NOMO-1 (cell line): ENCODE results near the gene MYO18B.

Source experiments
- DNase-seq, 2 experiments: peaks; one replicate each; lab custom pipeline; 2025; ENCODE audit not compliant: unreplicated experiment in 2 of 2; lab: John Stamatoyannopoulos, UW

The MYO18B gene

DNA sequence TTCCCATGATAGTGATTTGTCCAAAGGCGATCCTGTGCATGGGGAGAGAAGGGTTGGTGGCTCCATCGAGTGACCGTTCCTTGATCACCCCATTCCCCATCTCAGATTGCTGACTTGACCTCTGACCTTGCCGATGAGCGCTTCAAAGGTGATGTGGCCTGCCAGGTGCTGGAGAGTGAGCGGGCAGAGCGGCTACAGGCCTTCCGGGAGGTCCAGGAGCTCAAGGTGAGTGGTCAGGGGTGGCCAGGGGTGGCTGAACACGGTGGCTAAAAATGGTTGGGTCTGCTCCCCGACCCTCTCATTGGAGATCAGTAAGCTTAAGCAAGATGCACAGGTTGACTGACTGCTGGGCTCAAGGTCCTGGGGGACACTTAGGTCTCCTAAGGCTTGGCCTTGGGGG is 148.7 kb downstream of the MYO18B start:
- no peak for DNase-seq

DNA sequence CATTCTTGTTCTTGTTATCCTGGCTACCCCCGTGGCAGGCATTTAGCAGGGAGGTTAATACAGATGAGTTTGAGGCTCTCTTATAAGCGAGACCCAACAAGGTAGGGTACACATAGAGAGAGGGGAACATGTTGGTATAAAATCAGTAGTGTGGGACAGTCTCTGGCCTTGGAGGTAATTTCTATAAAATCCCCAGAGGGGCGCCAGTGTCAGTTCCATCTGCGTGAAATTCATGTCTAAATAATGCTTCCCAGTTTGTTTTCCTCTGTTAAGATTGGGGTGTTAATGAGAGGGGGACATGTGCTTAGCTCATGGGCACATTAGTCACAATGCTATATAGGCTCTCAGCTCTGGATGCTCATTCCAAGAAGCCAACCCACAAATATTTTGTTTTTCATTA is 150.7 kb downstream of the MYO18B start:
- DNase-seq: no peak

DNA sequence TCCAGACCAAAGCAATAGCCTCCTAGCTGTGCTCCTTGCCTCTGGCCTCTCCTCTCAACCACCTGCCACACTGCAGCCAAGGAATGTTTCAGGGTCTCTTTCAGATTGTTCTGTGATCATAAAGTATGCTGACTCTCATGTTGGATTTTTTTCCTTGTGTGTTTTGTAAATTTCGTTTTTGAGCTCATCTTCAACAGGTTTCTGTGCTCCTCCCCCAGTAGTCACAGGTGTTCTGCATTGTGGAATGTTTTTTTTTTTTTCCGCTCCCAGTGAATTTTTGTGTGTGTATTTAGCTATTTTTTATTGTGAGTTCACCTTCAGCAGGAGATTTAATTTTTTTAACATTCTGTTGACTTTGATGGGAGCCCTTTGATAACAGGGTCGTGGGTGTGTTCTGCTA is 153.7 kb downstream of the MYO18B start:
- DNase-seq: no peak

GRCh38 chr22:25896098-25896497 is 154.1 kb downstream of the MYO18B start:
- DNase-seq: no peak

DNA sequence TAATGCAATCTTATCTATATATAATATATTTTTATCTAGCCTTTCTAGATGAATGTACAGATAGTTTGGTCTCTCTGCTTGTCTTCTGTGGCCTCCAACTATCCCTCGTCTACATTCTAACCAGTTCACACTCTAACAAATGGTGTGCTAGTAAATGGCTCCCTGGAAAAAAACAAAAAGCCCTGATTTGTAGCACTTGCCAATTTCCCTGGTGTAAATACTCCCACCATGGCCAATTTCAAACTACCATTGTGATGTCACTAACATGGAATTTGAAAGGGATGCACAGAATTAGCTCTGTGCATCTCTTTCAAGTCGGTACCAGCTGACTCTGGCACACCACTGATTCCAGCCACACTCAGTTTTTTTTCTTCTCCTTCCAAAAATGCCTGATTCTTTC is 154.6 kb downstream of the MYO18B start:
- no peak for DNase-seq

- DNase-seq: no peak
Measured at GRCh38 chr22:25898707-25899365, 156.8 kb downstream of the MYO18B start.

GRCh38 chr22:25899566-25899965 is 157.6 kb downstream of the MYO18B start:
- no peak for DNase-seq

- DNase-seq: no peak
Measured at GRCh38 chr22:25900390-25900789, 158.4 kb downstream of the MYO18B start.

GRCh38 chr22:25900880-25901279 is 158.9 kb downstream of the MYO18B start:
- DNase-seq: no peak

- no peak for DNase-seq
Measured at GRCh38 chr22:25902402-25902801, 160.4 kb downstream of the MYO18B start.

- no peak for DNase-seq
Measured at GRCh38 chr22:25903294-25903693, 161.3 kb downstream of the MYO18B start.

DNA sequence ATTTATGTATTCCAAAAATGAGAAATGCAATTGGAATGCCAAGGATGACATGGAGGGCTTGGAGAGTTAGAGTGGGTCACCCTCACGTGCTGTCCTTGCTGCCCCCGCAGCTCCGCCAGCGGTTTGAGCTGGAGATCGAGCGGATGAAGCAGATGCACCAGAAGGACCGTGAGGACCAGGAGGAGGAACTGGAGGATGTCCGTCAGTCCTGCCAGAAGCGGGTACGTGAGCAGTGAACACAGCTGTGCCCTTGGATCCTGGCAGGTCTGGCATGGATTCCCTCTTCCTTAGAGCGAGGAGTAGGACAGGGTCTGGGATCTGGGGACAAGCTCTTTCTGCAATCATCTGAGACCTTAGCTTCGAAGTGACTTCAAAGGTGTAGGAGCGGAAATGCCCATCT is 166.2 kb downstream of the MYO18B start:
- DNase-seq: no peak

GRCh38 chr22:25908755-25909154 is 166.8 kb downstream of the MYO18B start:
- DNase-seq: no peak

DNA sequence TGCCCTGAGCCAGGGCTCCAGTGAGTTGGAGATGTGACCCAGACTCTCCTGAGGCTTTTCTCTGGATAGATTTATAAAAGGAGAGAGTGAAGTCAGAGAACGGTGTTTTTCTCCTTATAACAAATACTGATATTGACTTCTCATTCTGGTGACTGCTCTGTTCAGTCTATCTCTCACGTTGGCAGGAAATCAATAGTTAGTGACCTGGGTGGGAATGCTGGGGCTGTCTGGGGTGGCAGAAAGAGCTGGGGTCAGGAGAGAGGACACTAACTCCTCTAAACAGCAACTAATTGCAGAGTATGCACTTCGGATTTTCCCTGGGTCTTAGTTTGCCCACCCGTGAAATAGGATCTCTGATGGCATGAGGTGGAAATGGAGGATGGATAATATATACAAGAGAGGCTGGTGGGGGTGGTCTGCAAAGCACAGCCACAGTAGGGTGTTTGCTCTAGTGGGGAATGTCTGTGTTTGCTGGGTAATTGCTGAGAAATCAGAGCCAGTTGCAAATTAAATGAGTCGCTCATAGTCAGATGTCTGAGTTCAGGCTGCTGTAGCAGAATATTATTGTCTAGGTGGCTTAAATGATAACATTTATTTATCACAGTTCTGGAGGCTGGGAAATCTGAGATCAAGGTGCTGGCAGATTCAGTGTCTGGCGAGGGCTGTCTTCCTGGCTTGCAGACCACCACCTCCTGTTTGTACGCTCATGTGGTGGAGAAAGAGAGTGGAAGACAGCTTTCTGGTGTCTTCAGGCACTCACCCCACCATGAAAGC is 167.8 kb downstream of the MYO18B start:
- no peak for DNase-seq

DNA sequence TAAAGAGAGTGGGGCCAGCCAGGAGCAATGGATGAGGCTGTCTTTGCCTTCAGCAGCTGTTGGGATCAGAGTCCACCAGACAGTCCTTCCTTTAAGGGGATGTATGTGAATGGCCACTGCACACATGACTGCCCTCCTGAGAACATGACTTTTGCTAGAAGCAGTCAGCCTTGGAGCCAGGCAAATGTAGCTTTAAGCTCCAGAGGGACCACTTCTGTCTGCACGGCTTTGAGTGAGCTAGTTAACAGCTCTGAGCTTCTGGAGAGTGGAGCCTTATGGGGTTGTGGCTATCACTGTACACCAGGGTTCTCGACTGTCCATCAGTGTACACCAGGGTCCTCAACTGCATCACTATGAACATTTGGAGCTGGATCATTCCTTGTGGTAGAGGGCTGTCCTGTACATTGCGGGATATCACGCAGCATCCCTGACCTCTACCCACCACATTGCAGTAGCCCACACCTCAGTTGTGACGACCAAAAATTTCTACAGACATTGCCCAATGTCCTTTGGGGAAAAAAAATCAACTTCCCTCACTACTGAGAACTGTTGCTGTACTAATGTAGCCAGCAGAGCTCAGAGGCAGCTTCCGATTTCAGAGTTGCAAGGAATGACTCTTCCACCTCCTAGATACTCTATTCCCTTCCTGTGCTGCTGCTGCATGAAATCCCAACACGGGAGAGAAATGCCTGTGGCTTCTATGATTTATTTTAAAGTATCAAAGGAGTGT is 169.4 kb downstream of the MYO18B start:
- no peak for DNase-seq

DNA sequence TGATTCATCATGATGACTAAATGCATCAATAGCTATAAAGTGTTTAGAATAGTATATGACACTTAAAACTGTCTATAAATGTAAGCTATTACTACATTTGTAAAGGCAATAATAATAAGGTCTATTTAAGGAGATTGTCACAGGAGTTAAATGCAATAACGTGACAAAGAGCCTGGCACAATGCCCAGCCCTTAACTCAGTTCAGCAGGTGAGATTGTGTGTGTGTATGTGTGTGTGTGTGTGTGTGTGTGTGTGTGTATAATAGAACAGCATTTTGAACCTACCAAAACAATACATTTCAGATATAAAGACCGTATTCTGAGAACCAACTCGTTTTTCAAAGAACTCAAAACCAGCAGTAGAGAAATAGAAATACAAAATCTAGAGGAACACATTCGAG is 177.5 kb downstream of the MYO18B start:
- no peak for DNase-seq

- DNase-seq: no peak
Measured at GRCh38 chr22:25922141-25922540, 180.2 kb downstream of the MYO18B start.

- no peak for DNase-seq
Measured at GRCh38 chr22:25923914-25924313, 181.9 kb downstream of the MYO18B start.

DNA sequence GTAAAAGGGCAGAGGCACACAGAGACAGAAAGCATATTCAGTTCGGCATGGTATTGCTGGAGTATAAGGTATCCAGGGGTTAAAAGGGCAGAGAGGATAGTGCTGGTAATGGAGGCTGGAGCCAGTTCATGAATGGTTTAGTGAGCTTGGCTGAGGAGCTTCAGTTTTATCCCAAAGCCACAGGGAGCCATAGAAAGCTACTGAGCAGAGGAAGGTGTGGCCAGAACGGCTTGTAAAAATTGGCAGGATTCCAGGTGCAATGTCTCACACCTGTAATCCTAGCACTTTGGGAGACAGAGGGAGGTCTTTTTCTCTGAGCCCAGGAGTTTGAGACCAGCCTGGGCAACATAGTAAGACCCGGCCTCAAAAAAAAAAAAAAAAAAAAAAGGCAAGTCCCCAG is 186.1 kb downstream of the MYO18B start:
- no peak for DNase-seq

DNA sequence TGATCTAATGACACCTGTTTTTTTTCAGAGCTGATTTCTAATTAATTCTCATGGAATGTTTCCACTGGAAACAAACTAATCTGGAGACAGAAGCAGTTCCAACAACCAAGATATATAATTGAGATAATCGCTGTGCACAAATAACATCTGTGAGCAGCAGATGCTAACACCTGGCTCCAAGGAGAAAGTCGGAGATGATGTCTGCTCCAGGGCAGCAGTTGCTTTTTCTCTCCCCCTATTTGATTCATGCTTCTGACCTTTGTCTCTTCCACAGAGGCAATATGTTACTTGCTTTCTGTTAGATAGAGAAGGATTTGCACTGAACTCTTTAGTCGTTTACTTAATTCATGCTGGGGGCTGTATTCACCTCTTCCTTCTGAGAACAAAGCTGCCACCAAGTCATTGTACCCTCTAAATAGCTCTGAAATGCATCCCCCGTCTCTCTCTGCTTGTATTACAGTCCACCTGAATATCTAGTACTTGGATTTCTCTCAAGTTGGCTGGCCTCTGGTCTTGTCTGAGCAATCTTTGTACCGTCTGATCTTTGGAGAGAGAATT is 187.4 kb downstream of the MYO18B start:
- DNase-seq: no peak

DNA sequence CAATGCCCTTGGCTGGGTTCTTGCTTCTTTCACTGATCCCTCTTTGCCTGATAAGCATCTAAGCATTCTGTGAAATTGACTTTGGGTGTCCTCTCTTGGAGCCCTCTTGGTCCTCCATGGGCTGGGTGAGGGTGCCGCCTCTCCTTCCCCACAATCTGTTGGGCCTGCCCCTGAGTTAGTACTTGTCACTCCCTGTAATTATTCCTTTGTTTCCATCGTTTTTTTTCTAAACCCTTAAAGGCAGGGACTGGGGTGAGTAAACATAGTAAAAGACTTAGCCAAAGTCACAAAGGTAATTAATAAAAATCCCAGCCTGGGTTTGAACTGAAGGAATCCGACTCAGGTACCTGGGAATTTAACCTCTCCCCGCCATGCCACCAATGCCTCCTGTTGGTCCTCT is 188.1 kb downstream of the MYO18B start:
- DNase-seq: no peak
